Natural killer cell (primary cell): ENCODE data around the gene RERE. TPM values are rescaled to one million over a fixed set of nuclear protein-coding genes. Genes with fewer than 3 reads are reported as not detected.

Experiments
- ATAC-seq, 3 donors: fragments of 150-1000 bp in 2 of 3; fragments of 200-7000 bp in 1 of 3; cut with Tn5 transposase; 1 replicate in 1 of 3; 2 replicates in 2 of 3; pipeline ENCODE4 v1.10.0; 2021; ENCODE audit warnings: mild to moderate bottlenecking in 2 of 3, moderate library complexity in 2 of 3
- DNase-seq, 2 donors: peaks; one replicate each; pipeline versions ENCODE4 v3.0.0 to v3.0.0-alpha.2; 2013 to 2021; ENCODE audit warnings: mixed read lengths in 1 of 2
- H3K27ac ChIP-seq: one replicate; pipeline ENCODE4 v1.5.1; 2013; ENCODE audit warnings: mild to moderate bottlenecking, low read length
- H3K27me3 ChIP-seq: one replicate; pipeline ENCODE4 v1.6.1; 2013; ENCODE audit warnings: low read length; ENCODE audit not compliant: control insufficient read depth, insufficient read depth
- H3K36me3 ChIP-seq: one replicate; pipeline ENCODE4 v1.6.1; 2013; ENCODE audit warnings: low read length; ENCODE audit not compliant: control insufficient read depth, insufficient read depth
- H3K4me1 ChIP-seq: one replicate; pipeline ENCODE4 v1.6.1; 2013; ENCODE audit warnings: low read length; ENCODE audit not compliant: control insufficient read depth, insufficient read depth
- H3K4me3 ChIP-seq: one replicate; pipeline ENCODE4 v1.5.1; 2013; ENCODE audit warnings: low read length
- H3K9me3 ChIP-seq: one replicate; pipeline ENCODE4 v1.6.1; 2013; ENCODE audit warnings: low read length; ENCODE audit not compliant: control insufficient read depth, insufficient read depth
- H3K27ac Mint-ChIP-seq, 2 donors: one replicate each; pipeline ENCODE4 v1.8.0; 2022; ENCODE audit warnings: mild to moderate bottlenecking in 2 of 2, mixed read lengths in 2 of 2, moderate library complexity in 1 of 2
- H3K27me3 Mint-ChIP-seq, 2 donors: one replicate each; pipeline ENCODE4 v1.8.0; 2022; ENCODE audit warnings: low read depth in 2 of 2, mixed read lengths in 2 of 2
- H3K36me3 Mint-ChIP-seq: one replicate; pipeline ENCODE4 v1.8.0; 2022; ENCODE audit warnings: mixed read lengths
- H3K4me1 Mint-ChIP-seq, 2 donors: one replicate each; pipeline ENCODE4 v1.8.0; 2022; ENCODE audit warnings: mixed read lengths in 2 of 2
- H3K4me3 Mint-ChIP-seq: one replicate; pipeline ENCODE4 v1.8.0; 2022; ENCODE audit warnings: mild to moderate bottlenecking, moderate library complexity, mixed read lengths
- H3K9me3 Mint-ChIP-seq, 2 donors: one replicate each; pipeline ENCODE4 v1.8.0; 2022; ENCODE audit warnings: mixed read lengths in 2 of 2
- CTCF ChIP-seq: fragments of 200-600 bp; IDR thresholded peaks from one replicate; pipeline ENCODE4 v1.8.0; 2022; ENCODE audit warnings: antibody characterized with exemption
- WGBS: methylation state at CpG from one replicate; pipeline ENCODE4 v1.1.7; 2013; ENCODE audit warnings: missing lambda C conversion rate; ENCODE audit not compliant: insufficient coverage; 5-methylcytosine and 5-hydroxymethylcytosine counted together
- intact Hi-C: fragments of 100-400 bp; cut with micrococcal nuclease; formaldehyde crosslinking; loops from one replicate; pipeline ENCODE4 v1.14.2; 2022
- total RNA-seq, 4 donors: library from RNA; stranded (reverse); fragments of 120-200 nt in 1 of 4; gene quantifications; one replicate each; pipeline versions ENCODE4 v1.2.3 to v1.2.4, GENCODE V29; 2013 to 2022

Gene RERE
- total RNA-seq, 3 donors from 2014 or later (not counting 1 experiment from before 2014, with no cell fraction given): 67.7 to 76.0 (median 73.0) TPM

- no peaks in the 10 kb centered on the region for H3K27me3 Mint-ChIP-seq
- H3K27me3 ChIP-seq: no peaks in the 10 kb centered on the region
- no peak overlapping the region for H3K4me3 Mint-ChIP-seq
- no peaks in the 10 kb centered on the region for H3K36me3 ChIP-seq
- no peak for TF ChIP-seq CTCF
- 88% methylated on average over 4 of the region's 5 CpGs for WGBS
- H3K4me3 ChIP-seq: no peak overlapping the region
- no peaks in the 10 kb centered on the region for H3K4me1 ChIP-seq
- no peak overlapping the region for H3K27ac Mint-ChIP-seq
- no peaks in the 10 kb centered on the region for H3K9me3 Mint-ChIP-seq
- intact Hi-C loops: no loop called here
- no peaks in the 10 kb centered on the region for H3K36me3 Mint-ChIP-seq
- ATAC-seq (no peak), DNase-seq (no peak)
- peaks cover 40 to 43% of the 10 kb centered on the region in 2 donors for H3K4me1 Mint-ChIP-seq
- H3K9me3 ChIP-seq: no peaks in the 10 kb centered on the region
- H3K27ac ChIP-seq: no peak overlapping the region
Observed at GRCh38 chr1:8591569-8591968, 225.9 kb downstream of the RERE start.

- Histone ChIP-seq H3K4me3 (no peak overlapping the region), H3K27me3 (no peaks in the 10 kb centered on the region), H3K36me3 (no peaks in the 10 kb centered on the region), H3K4me1 (no peaks in the 10 kb centered on the region), H3K27ac (no peak overlapping the region), H3K9me3 (no peaks in the 10 kb centered on the region)
- no peak overlapping the region for H3K4me3 Mint-ChIP-seq
- no peak for TF ChIP-seq CTCF
- intact Hi-C loops: no loop called here
- no peaks in the 10 kb centered on the region for H3K9me3 Mint-ChIP-seq
- no peak overlapping the region for H3K27ac Mint-ChIP-seq
- DNase-seq: no peak
- no peaks in the 10 kb centered on the region for H3K27me3 Mint-ChIP-seq
- ATAC-seq: no peak
- 39% methylated on average over 5 of the region's 6 CpGs for WGBS
- no peaks in the 10 kb centered on the region for H3K36me3 Mint-ChIP-seq
- H3K4me1 Mint-ChIP-seq: peaks cover 38 to 40% of the 10 kb centered on the region in 2 donors
Observed at GRCh38 chr1:8590721-8591351, 226.6 kb downstream of the RERE start.

- ATAC-seq: no peak
- Histone ChIP-seq H3K36me3 (no peaks in the 10 kb centered on the region), H3K4me1 (no peaks in the 10 kb centered on the region), H3K27me3 (no peaks in the 10 kb centered on the region), H3K9me3 (no peaks in the 10 kb centered on the region), H3K27ac (no peak overlapping the region), H3K4me3 (no peak overlapping the region)
- peaks cover 38 to 40% of the 10 kb centered on the region in 2 donors for H3K4me1 Mint-ChIP-seq
- no peaks in the 10 kb centered on the region for H3K9me3 Mint-ChIP-seq
- no peaks in the 10 kb centered on the region for H3K27me3 Mint-ChIP-seq
- TF ChIP-seq CTCF: no peak
- H3K27ac Mint-ChIP-seq: no peak overlapping the region
- no peaks in the 10 kb centered on the region for H3K36me3 Mint-ChIP-seq
- 70% methylated on average over 4 of the region's 4 CpGs for WGBS
- intact Hi-C loops: no loop called here
- H3K4me3 Mint-ChIP-seq: no peak overlapping the region
- no peak for DNase-seq
Observed at GRCh38 chr1:8589571-8589970, 227.9 kb downstream of the RERE start.

GRCh38 chr1:8587784-8588183 lies 229.7 kb downstream of the RERE start:
- DNase-seq: no peak
- Histone ChIP-seq H3K9me3 (no peaks in the 10 kb centered on the region), H3K36me3 (no peaks in the 10 kb centered on the region), H3K4me3 (no peak overlapping the region), H3K27ac (no peak overlapping the region), H3K27me3 (no peaks in the 10 kb centered on the region), H3K4me1 (no peaks in the 10 kb centered on the region)
- TF ChIP-seq CTCF: no peak
- no peaks in the 10 kb centered on the region for H3K27me3 Mint-ChIP-seq
- 54% methylated on average over 3 of the region's 5 CpGs for WGBS
- H3K36me3 Mint-ChIP-seq: no peaks in the 10 kb centered on the region
- intact Hi-C loops: no loop called here
- no peak overlapping the region for H3K4me3 Mint-ChIP-seq
- H3K9me3 Mint-ChIP-seq: no peaks in the 10 kb centered on the region
- peak overlapping the region in 1 of 2 donors; percentile 2 for H3K27ac Mint-ChIP-seq
- no peak for ATAC-seq
- H3K4me1 Mint-ChIP-seq: peaks cover 29 to 30% of the 10 kb centered on the region in 2 donors
